HFFc6 (cell line): ENCODE results near the gene POLR1C. TPM values are rescaled to one million over a fixed set of nuclear protein-coding genes. Genes with fewer than 3 reads are reported as not detected.

Experiments used
- DNase-seq: peaks from one replicate; pipeline ENCODE4 v3.0.0-alpha.2; 2018
- H3K27ac Mint-ChIP-seq: 2 replicates; pipeline ENCODE4 v1.8.0; 2020; ENCODE audit warnings: mild to moderate bottlenecking, mixed read lengths
- H3K27me3 Mint-ChIP-seq: 2 replicates; pipeline ENCODE4 v1.8.0; 2021; ENCODE audit warnings: mild to moderate bottlenecking, moderate library complexity, mixed read lengths; ENCODE audit not compliant: insufficient read depth
- H3K36me3 Mint-ChIP-seq: 2 replicates; pipeline ENCODE4 v1.8.0; 2021; ENCODE audit warnings: low read depth, mixed read lengths
- H3K4me1 Mint-ChIP-seq: 2 replicates; pipeline ENCODE4 v1.8.0; 2020; ENCODE audit warnings: low read depth, mixed read lengths
- H3K4me3 Mint-ChIP-seq: 2 replicates; pipeline ENCODE4 v1.8.0; 2020; ENCODE audit warnings: mild to moderate bottlenecking, moderate library complexity, mixed read lengths
- H3K9me3 Mint-ChIP-seq: 2 replicates; pipeline ENCODE4 v1.8.0; 2020; ENCODE audit warnings: mild to moderate bottlenecking, mixed read lengths
- CTCF ChIP-seq: fragments of 200-600 bp; sonication (generic); IDR thresholded peaks from 2 replicates; pipeline ENCODE4 v1.5.0; 2021; ENCODE audit warnings: antibody characterized with exemption, mild to moderate bottlenecking
- total RNA-seq, 6 experiments: library from RNA; stranded (reverse); fragmentation: NEBNext Ultra II Directional; extraction: Animal tissue kit (Norgen Biotek cat#: 25700); gene quantifications; 2 replicates in 1 of 6; 3 replicates in 5 of 6; pipeline ENCODE4 v1.2.3, GENCODE V29; 2021

Gene POLR1C
- total RNA-seq, 6 experiments from 2014 or later: 43.5 to 66.9 (median 53.8) TPM

- DNase-seq: no peak
- TF ChIP-seq CTCF: no peak
- Mint-ChIP-seq H3K4me3 (no peak overlapping the region), H3K9me3 (no peaks in the 10 kb centered on the region), H3K4me1 (peaks cover 6% of the 10 kb centered on the region; the same call in 1 of the 2 replicates), H3K36me3 (peaks cover 21% of the 10 kb centered on the region; the same call in 1 of the 2 replicates), H3K27ac (no peak overlapping the region), H3K27me3 (no peaks in the 10 kb centered on the region)
Measured at GRCh38 chr6:43570876-43571441, 54.1 kb downstream of the POLR1C start.

Other genes with a start within 250 kb of the POLR1C start
- gene SLC22A7, start 218.8 kb upstream of the POLR1C start, total RNA-seq: not detected
- gene CRIP3, start 208.3 kb upstream of the POLR1C start, total RNA-seq: not detected
- 10 to 100 TPM; 11.1 to 13.3 (median 11.8) TPM for gene ZNF318, start 147.4 kb upstream of the POLR1C start, total RNA-seq
- gene ABCC10, start 89.5 kb upstream of the POLR1C start, total RNA-seq: 10 to 100 TPM; 26.2 to 41.6 (median 30.3) TPM
- 1 to 10 TPM; 1.8 to 2.9 (median 2.2) TPM for gene DLK2, start 61.5 kb upstream of the POLR1C start, total RNA-seq
- gene TJAP1, start 39.5 kb upstream of the POLR1C start, total RNA-seq: 10 to 100 TPM; 27.0 to 34.3 (median 30.2) TPM
- 1 to 10 TPM in 2 of 6 experiments, under 1 TPM in 4; 0.75 to 1.7 (median 0.90) TPM for gene LRRC73, start 6.7 kb upstream of the POLR1C start, total RNA-seq
- 100 to 1,000 TPM; 147 to 176 (median 158) TPM for gene YIPF3, start 163 bp upstream of the POLR1C start, total RNA-seq
- 10 to 100 TPM; 30.5 to 41.1 (median 35.6) TPM for gene XPO5, start 58.9 kb downstream of the POLR1C start, total RNA-seq
- gene POLH, start 59.1 kb downstream of the POLR1C start, total RNA-seq: 10 to 100 TPM; 31.4 to 39.8 (median 37.3) TPM
- 10 to 100 TPM; 35.6 to 47.7 (median 41.0) TPM for gene GTPBP2, start 112.2 kb downstream of the POLR1C start, total RNA-seq
- 10 to 100 TPM; 23.6 to 26.7 (median 26.4) TPM for gene MAD2L1BP, start 118.8 kb downstream of the POLR1C start, total RNA-seq
- gene RSPH9, start 127.9 kb downstream of the POLR1C start, total RNA-seq: under 1 TPM in 5 of 6 experiments, not detected in 1; 0.09 to 0.60 (median 0.30) TPM
- 10 to 100 TPM; 34.3 to 42.8 (median 38.3) TPM for gene MRPS18A, start 170.7 kb downstream of the POLR1C start, total RNA-seq